HEK293 (cell line): Measurements from ENCODE around the gene NTN3.

Experiments
- CTCF ChIA-PET: fragments of 350-600 bp; formaldehyde crosslinking; extraction: SDS; loops from one replicate; lab custom pipeline; 2021; ENCODE audit warnings: antibody characterized with exemption; lab: Yijun Ruan, JAX
- POLR2A ChIA-PET: fragments of 300-600 bp; formaldehyde crosslinking; extraction: SDS; loops from one replicate; lab custom pipeline; 2020; ENCODE audit warnings: antibody characterized with exemption, inconsistent platforms; lab: Yijun Ruan, JAX
- H3K27ac ChIP-seq: fragments of 200-500 bp; sonication (Bioruptor generic); 2 replicates; pipeline ENCODE4 v1.5.1; 2014; ENCODE audit warnings: low read depth, low read length, control low read depth, inconsistent platforms; ENCODE audit errors: extremely low read depth
- H3K36me3 ChIP-seq, 2 experiments: fragments of 200-500 bp in 1 of 2; sonication (Bioruptor generic) in 1 of 2; 1 replicate in 1 of 2; 2 replicates in 1 of 2; pipeline ENCODE4 v1.5.1; 2014 to 2017; ENCODE audit warnings: inconsistent platforms in 2 of 2, low read length in 2 of 2; ENCODE audit not compliant: control insufficient read depth in 2 of 2, insufficient read depth in 1 of 2
- H3K4me1 ChIP-seq: fragments of 200-500 bp; sonication (Bioruptor generic); 2 replicates; pipeline ENCODE4 v1.5.1; 2014; ENCODE audit warnings: mild to moderate bottlenecking, low read length, inconsistent platforms; ENCODE audit not compliant: control insufficient read depth, insufficient read depth
- H3K4me3 ChIP-seq: 2 replicates; pipeline ENCODE4 v1.5.1; 2011; ENCODE audit warnings: low read depth, mild to moderate bottlenecking, control low read depth, low read length, moderate library complexity
- H3K9me3 ChIP-seq: fragments of 200-500 bp; sonication (Bioruptor generic); 2 replicates; pipeline ENCODE4 v1.5.1; 2014; ENCODE audit warnings: low read depth, low read length, inconsistent platforms; ENCODE audit not compliant: control insufficient read depth, insufficient read depth
- GLIS2 ChIP-seq: fragments of 450-650 bp; formaldehyde crosslinking; IDR thresholded peaks from 2 replicates; pipeline ENCODE4 v1.5.1; 2016; ENCODE audit warnings: missing biosample characterization, missing genetic modification characterization
- IKZF3 ChIP-seq: fragments of 450-650 bp; IDR thresholded peaks from 2 replicates; pipeline ENCODE4 v1.5.0; 2018; ENCODE audit warnings: missing biosample characterization, mild to moderate bottlenecking, missing genetic modification characterization, moderate library complexity
- MZF1 ChIP-seq: fragments of 450-650 bp; formaldehyde crosslinking; IDR thresholded peaks from 2 replicates; pipeline ENCODE4 v1.5.1; 2017; ENCODE audit warnings: missing biosample characterization, missing genetic modification characterization, borderline replicate concordance
- OSR2 ChIP-seq: fragments of 450-650 bp; formaldehyde crosslinking; IDR thresholded peaks from 2 replicates; pipeline ENCODE4 v1.5.1; 2016; ENCODE audit warnings: missing biosample characterization, missing genetic modification characterization
- SETDB1 ChIP-seq: IDR thresholded peaks from one replicate; pipeline ENCODE4 v1.6.1; 2017; ENCODE audit warnings: mild to moderate bottlenecking, low read length, moderate library complexity, mixed read lengths; ENCODE audit not compliant: insufficient read length
- TCF7L2 ChIP-seq: IDR thresholded peaks from 2 replicates; pipeline ENCODE4 v1.6.1; 2011; ENCODE audit warnings: low read depth, mild to moderate bottlenecking, inconsistent platforms, low read length, moderate library complexity, borderline replicate concordance
- ZBTB17 ChIP-seq: fragments of 450-650 bp; formaldehyde crosslinking; IDR thresholded peaks from 2 replicates; pipeline ENCODE4 v1.5.1; 2016; ENCODE audit warnings: missing biosample characterization, missing genetic modification characterization
- ZBTB7A ChIP-seq: fragments of 450-650 bp; formaldehyde crosslinking; IDR thresholded peaks from 2 replicates; pipeline ENCODE4 v1.5.1; 2016; ENCODE audit warnings: low read depth, missing biosample characterization, missing genetic modification characterization
- ZNF121 ChIP-seq: fragments of 450-650 bp; formaldehyde crosslinking; IDR thresholded peaks from 2 replicates; pipeline ENCODE4 v1.5.1; 2016; ENCODE audit warnings: missing biosample characterization, missing genetic modification characterization
- ZNF155 ChIP-seq: fragments of 450-650 bp; formaldehyde crosslinking; IDR thresholded peaks from 2 replicates; pipeline ENCODE4 v1.5.1; 2016; ENCODE audit warnings: missing biosample characterization, missing genetic modification characterization
- ZNF174 ChIP-seq: fragments of 450-650 bp; formaldehyde crosslinking; IDR thresholded peaks from 2 replicates; pipeline ENCODE4 v1.5.0; 2017; ENCODE audit warnings: missing biosample characterization, mild to moderate bottlenecking, missing genetic modification characterization
- ZNF184 ChIP-seq: fragments of 450-650 bp; IDR thresholded peaks from 2 replicates; pipeline ENCODE4 v1.5.1; 2018; ENCODE audit warnings: missing biosample characterization, mild to moderate bottlenecking, missing genetic modification characterization
- ZNF19 ChIP-seq: fragments of 450-650 bp; formaldehyde crosslinking; IDR thresholded peaks from 2 replicates; pipeline ENCODE4; 2016; ENCODE audit warnings: missing biosample characterization, missing genetic modification characterization, low read depth
- ZNF211 ChIP-seq: fragments of 450-650 bp; formaldehyde crosslinking; IDR thresholded peaks from 2 replicates; pipeline ENCODE4 v1.5.1; 2016; ENCODE audit warnings: low read depth, missing biosample characterization, missing genetic modification characterization
- ZNF266 ChIP-seq: fragments of 450-650 bp; formaldehyde crosslinking; IDR thresholded peaks from 2 replicates; pipeline ENCODE4 v1.5.1; 2016; ENCODE audit warnings: missing biosample characterization, missing genetic modification characterization, low read depth
- ZNF366 ChIP-seq: fragments of 450-650 bp; formaldehyde crosslinking; conservative IDR thresholded peaks from 2 replicates; pipeline ENCODE4 v1.5.1; 2016; ENCODE audit warnings: missing biosample characterization, missing genetic modification characterization
- ZNF571 ChIP-seq: fragments of 450-650 bp; formaldehyde crosslinking; IDR thresholded peaks from 2 replicates; pipeline ENCODE4 v1.5.0; 2017; ENCODE audit warnings: missing biosample characterization, missing genetic modification characterization
- ZNF777 ChIP-seq: fragments of 450-650 bp; formaldehyde crosslinking; IDR thresholded peaks from 2 replicates; pipeline ENCODE4 v1.5.1; 2017; ENCODE audit warnings: missing biosample characterization, missing genetic modification characterization, borderline replicate concordance
- ZSCAN16 ChIP-seq: fragments of 450-650 bp; formaldehyde crosslinking; IDR thresholded peaks from 2 replicates; pipeline ENCODE4 v1.5.1; 2016; ENCODE audit warnings: missing biosample characterization, missing genetic modification characterization
- TF ChIP-seq, protein P1 (sequence below): fragments of 450-650 bp; formaldehyde crosslinking; IDR thresholded peaks from 2 replicates; pipeline ENCODE4 v1.5.1; 2016; ENCODE audit warnings: missing biosample characterization, missing genetic modification characterization
- TF ChIP-seq, protein P2 (sequence below): fragments of 450-650 bp; formaldehyde crosslinking; conservative IDR thresholded peaks from 2 replicates; pipeline ENCODE4 v1.5.1; 2016; ENCODE audit warnings: low read depth, missing biosample characterization, missing genetic modification characterization

Gene NTN3

GRCh38 chr16:2476741-2477140, 5.6 kb downstream of the NTN3 start:
- Histone ChIP-seq H3K36me3 (peaks cover 0 to 4% of the 10 kb centered on the region in 2 experiments; a peak in 1 of 3 replicates), H3K27ac (no peak overlapping the region), H3K4me1 (peaks cover 6% of the 10 kb centered on the region), H3K4me3 (no peak overlapping the region), H3K9me3 (no peaks in the 10 kb centered on the region)
- CTCF ChIA-PET: no interaction called here
- POLR2A ChIA-PET: interaction anchor here (1.4 kb wide), 1 partner anchor 9 kb away, joined by 3 read pairs; no protein-coding TSS in a partner anchor
- no peak for TF ChIP-seq ZBTB7A
- no peak for TF ChIP-seq ZNF184 (tag by site-specific recombination)
- TF ChIP-seq, protein P1, sequence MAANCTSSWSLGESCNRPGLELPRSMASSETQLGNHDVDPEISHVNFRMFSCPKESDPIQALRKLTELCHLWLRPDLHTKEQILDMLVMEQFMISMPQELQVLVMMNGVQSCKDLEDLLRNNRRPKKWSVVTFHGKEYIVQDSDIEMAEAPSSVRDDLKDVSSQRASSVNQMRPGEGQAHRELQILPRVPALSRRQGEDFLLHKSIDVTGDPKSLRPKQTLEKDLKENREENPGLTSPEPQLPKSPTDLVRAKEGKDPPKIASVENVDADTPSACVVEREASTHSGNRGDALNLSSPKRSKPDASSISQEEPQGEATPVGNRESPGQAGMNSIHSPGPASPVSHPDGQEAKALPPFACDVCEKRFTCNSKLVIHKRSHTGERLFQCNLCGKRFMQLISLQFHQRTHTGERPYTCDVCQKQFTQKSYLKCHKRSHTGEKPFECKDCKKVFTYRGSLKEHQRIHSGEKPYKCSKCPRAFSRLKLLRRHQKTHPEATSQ: no peak
- no peak for TF ChIP-seq ZNF571 (tag by site-specific recombination)
- TF ChIP-seq, protein P2, sequence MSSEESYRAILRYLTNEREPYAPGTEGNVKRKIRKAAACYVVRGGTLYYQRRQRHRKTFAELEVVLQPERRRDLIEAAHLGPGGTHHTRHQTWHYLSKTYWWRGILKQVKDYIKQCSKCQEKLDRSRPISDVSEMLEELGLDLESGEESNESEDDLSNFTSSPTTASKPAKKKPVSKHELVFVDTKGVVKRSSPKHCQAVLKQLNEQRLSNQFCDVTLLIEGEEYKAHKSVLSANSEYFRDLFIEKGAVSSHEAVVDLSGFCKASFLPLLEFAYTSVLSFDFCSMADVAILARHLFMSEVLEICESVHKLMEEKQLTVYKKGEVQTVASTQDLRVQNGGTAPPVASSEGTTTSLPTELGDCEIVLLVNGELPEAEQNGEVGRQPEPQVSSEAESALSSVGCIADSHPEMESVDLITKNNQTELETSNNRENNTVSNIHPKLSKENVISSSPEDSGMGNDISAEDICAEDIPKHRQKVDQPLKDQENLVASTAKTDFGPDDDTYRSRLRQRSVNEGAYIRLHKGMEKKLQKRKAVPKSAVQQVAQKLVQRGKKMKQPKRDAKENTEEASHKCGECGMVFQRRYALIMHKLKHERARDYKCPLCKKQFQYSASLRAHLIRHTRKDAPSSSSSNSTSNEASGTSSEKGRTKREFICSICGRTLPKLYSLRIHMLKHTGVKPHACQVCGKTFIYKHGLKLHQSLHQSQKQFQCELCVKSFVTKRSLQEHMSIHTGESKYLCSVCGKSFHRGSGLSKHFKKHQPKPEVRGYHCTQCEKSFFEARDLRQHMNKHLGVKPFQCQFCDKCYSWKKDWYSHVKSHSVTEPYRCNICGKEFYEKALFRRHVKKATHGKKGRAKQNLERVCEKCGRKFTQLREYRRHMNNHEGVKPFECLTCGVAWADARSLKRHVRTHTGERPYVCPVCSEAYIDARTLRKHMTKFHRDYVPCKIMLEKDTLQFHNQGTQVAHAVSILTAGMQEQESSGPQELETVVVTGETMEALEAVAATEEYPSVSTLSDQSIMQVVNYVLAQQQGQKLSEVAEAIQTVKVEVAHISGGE: no peak
- no peak for TF ChIP-seq ZNF155 (tag by site-specific recombination)
- TF ChIP-seq IKZF3 (tag by site-specific recombination): no peak
- TF ChIP-seq MZF1 (tag by site-specific recombination): no peak
- TF ChIP-seq ZNF266 (tag by site-specific recombination): no peak
- TF ChIP-seq ZNF19 (tag by site-specific recombination): no peak
- TF ChIP-seq SETDB1: no peak
- no peak for TF ChIP-seq OSR2 (tag by site-specific recombination)
- TF ChIP-seq ZBTB17 (tag by site-specific recombination): no peak
- TF ChIP-seq TCF7L2: no peak
- TF ChIP-seq ZNF211 (tag by site-specific recombination): no peak
- TF ChIP-seq GLIS2 (tag by site-specific recombination): no peak
- TF ChIP-seq ZNF366 (tag by site-specific recombination): no peak
- TF ChIP-seq ZNF777 (tag by site-specific recombination): no peak
- no peak for TF ChIP-seq ZSCAN16

- H3K36me3 ChIP-seq: peaks cover 0 to 4% of the 10 kb centered on the region in 2 experiments; a peak in 1 of 3 replicates
- peak; percentile 76 for TF ChIP-seq ZNF121
- TF ChIP-seq ZNF174 (tag by site-specific recombination): no peak
- TF ChIP-seq, all 188 proteins: peak for 1
- ChIA-PET CTCF (interaction anchor here (2.2 kb wide), 1 partner anchor 24 kb away, joined by 11 read pairs; no protein-coding TSS in a partner anchor), POLR2A (interaction anchor here (1.0 to 1.4 kb wide), 2 partner anchors 10 to 18 kb away, joined by 3 read pairs; no protein-coding TSS in a partner anchor)
- H3K27ac ChIP-seq: no peak overlapping the region
- H3K9me3 ChIP-seq: no peaks in the 10 kb centered on the region
- H3K4me1 ChIP-seq: peaks cover 4% of the 10 kb centered on the region
- H3K4me3 ChIP-seq: no peak overlapping the region
These were observed 6.2 kb downstream of the NTN3 start for GRCh38 chr16:2477327-2477726.
